Measurements from ENCODE around the gene PHKG2.

The PHKG2 gene

DNA sequence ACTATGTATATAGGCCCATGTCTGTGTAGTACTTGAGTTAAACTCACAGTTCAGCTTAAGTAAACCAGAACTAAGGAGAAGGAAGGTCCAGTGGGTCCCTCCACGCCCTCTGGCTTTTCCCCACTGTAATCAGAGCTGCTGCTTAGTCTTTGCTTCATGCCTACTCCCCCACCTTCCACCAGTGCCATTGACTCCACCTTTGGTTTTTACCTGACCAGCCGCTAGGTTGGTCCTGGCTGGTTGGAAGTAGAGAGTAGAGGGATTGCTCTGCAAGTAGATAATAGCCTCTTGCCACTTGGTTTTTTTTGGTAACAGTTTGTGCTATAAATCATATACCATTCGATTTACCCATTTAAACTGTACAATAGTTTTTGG lies 22.8 kb upstream of the PHKG2 start:
- no peak for DNase-seq (ENCODE audit: extremely low read depth in 1 of 2, low read depth in 1 of 2)

DNA sequence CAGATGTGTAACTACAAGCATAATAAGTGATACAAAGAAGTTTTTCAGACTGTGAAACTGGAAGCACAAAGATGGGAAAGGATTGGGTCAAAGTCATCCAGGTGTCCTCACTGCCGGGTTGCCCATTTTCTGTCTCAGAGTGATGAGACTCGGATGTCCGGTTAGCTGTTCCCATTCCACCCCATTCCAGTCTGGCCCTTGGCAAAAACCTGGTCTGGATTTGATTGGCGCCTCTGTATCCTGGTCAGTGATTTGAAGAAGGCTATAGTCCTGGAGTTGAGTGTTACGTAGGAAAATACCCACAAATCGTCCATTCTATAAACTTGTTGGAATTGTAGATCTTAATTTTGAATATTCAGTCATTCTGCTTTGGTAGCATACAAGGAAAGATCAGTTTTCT lies 19.9 kb upstream of the PHKG2 start:
- no peak for DNase-seq (ENCODE audit: extremely low read depth in 1 of 2, low read depth in 1 of 2)

DNA sequence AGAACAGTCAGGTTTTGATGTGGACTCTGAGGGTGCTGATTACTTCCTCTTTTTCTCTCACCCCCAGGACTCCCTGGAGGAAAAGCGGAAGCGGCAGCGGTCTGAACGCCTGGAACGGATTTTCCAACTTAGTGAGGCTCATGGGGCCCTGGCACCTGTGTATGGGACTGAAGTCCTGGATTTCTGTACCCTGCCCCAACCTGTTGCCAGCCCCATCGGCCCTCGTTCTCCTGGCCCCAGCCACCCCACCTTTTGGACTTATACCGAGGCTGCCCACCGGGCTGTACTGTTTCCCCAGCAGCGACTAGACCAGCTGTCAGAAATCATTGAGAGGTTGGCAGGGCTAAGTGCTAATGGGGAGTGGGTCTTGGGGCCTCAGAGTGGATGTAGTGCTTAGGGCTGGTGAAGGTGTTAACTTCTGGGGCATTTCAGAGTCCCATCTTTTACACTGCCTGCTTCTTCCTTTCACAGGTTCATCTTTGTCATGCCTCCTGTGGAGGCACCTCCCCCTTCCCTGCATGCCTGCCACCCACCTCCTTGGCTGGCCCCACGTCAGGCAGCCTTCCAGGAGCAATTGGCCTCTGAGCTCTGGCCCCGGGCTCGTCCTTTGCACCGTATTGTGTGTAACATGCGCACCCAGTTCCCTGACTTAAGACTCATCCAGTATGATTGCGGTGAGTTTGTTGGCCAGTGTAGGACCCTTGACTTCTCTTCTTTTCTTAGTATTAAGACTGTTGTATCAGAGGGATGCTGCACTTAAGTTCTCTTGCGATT lies 19.1 kb upstream of the PHKG2 start:
- DNase-seq (ENCODE audit: extremely low read depth in 1 of 2, low read depth in 1 of 2) = no peak

DNA sequence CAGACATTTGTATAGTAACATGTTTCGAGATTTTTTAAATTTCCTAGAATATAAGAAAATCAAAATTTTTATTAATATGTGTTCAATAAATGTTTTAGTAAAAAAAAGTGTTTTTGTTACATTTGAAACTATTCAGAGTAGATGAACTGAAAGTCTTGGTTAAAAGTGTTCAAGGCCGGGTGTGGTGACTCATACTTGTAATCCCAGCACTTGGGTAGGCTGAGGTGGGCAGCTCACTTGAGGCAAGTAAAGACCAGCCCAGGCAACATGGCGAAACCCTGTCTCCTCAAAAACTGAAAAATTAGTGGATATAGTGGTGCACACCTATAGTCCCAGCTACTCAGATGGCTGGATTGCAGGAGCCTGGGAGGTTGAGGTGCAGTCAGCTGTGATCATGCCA lies 16.8 kb upstream of the PHKG2 start:
- DNase-seq (ENCODE audit: extremely low read depth in 1 of 2, low read depth in 1 of 2) = no peak

DNA sequence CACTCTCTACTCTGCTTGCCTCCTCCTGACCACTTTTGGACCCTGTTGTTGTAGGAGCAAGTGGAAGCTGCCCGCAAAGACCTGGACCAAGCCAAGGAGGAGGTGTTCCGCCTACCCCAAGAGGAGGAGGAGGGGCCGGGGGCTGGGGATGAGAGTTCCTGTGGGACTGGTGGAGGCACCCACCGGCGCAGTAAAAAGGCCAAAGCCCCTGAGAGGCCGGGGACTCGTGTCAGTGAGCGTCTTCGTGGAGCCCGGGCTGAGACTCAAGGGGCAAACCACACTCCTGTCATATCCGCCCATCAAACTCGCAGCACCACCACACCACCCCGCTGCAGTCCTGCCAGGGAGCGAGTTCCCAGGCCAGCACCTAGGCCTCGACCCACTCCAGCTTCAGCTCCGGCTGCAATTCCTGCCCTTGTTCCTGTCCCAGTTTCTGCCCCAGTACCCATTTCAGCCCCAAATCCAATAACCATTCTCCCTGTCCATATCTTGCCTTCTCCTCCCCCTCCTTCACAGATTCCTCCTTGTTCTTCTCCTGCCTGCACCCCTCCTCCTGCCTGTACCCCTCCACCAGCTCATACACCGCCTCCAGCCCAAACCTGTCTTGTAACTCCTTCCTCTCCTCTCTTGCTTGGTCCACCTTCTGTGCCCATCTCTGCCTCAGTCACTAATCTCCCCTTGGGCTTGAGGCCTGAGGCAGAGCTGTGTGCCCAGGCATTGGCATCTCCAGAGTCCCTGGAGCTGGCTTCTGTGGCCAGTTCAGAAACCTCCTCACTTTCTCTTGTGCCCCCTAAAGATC lies 11.0 kb upstream of the PHKG2 start:
- no peak for DNase-seq (ENCODE audit: extremely low read depth in 1 of 2, low read depth in 1 of 2)

DNA sequence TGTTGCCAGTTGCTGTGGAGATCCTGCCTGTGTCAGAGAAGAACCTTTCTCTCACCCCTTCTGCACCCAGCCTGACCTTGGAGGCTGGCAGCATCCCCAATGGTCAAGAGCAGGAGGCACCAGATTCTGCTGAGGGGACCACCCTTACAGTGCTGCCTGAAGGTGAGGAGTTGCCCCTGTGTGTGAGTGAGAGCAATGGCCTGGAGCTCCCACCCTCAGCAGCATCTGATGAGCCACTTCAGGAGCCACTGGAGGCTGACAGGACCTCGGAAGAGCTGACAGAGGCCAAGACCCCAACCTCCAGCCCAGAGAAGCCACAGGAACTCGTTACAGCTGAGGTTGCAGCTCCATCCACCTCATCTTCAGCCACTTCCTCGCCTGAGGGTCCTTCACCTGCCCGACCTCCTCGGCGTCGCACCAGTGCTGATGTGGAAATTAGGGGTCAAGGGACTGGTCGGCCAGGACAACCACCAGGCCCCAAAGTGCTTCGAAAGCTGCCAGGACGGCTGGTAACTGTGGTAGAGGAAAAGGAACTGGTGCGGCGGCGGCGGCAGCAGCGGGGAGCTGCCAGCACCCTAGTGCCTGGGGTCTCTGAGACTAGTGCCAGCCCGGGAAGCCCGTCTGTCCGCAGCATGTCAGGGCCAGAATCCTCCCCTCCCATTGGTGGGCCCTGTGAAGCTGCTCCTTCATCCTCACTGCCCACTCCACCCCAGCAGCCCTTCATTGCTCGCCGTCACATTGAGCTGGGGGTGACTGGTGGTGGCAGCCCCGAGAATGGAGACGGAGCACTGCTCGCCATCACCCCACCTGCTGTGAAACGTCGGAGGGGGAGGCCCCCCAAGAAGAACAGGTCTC lies 10.2 kb upstream of the PHKG2 start:
- no peak for DNase-seq (ENCODE audit: extremely low read depth in 1 of 2, low read depth in 1 of 2)

DNA sequence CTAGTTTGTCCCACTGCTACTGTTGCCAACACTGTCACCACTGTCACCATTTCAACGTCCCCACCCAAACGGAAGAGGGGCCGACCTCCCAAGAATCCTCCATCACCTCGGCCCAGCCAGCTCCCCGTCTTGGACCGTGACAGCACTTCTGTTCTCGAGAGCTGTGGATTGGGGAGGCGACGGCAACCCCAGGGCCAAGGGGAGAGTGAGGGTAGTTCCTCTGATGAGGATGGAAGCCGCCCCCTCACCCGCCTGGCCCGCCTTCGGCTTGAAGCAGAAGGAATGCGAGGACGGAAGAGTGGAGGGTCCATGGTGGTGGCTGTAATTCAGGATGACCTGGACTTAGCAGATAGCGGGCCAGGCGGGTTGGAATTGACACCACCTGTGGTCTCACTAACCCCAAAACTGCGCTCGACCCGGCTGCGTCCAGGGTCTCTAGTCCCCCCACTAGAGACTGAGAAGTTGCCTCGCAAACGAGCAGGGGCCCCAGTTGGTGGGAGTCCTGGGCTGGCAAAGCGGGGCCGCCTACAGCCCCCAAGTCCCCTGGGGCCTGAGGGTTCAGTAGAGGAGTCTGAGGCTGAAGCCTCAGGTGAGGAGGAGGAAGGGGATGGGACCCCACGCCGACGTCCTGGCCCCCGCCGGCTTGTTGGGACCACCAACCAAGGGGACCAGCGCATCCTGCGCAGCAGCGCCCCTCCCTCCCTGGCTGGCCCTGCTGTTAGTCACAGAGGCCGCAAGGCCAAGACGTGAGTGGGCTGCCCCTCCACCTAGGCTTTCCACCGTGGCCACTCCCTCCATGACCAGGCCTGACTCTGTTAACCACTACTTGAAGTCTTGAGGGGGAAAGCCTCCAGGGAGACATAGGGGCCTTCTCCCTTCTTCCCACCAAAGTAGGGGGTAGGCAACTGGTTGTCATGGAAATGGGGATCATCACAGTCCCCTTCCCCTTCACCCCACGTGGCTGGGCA lies 9.0 kb upstream of the PHKG2 start:
- no peak for DNase-seq (ENCODE audit: extremely low read depth in 1 of 2, low read depth in 1 of 2)

DNA sequence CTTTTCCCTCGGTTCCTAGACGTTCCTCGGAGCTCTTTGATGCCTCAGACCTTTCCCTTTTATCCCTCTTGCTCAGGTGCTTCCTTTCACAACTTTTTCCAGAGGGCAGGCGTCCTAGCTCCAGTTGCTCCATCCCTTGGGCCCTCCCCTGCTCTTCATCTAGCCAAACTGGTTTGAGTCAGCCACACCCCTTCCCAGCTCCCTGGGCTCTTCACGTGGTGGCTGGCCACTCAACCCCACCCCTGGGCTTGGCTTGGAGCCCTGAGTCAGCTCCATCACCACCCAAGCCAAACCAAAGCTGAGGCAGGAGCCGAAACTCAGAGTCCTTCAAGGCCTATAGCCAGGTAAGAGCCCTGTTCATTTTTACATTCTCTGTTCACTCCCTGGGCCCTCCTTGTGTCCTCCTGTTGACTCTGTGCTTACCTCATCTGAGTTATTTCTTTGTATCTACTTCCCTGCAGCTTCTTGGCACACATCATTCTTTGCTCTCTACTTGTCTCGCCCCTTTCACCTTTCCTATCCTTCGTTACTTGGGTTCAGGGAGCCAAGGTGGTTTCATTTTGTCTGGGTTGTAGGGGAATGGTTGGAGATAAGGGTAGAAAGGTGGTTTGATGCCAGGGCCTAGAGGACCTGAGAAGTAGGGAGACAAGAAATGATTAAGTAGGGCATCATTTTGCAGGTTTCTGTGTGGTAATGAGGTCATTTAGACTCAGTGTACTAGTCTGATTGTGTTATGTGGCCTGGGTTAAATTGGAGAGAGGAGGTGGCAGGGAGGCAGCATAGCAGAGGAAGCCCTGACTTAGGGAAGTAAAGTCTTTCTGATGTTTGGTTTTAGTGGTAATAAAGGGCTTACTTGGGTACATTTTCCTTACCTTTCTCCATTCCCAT lies 7.6 kb upstream of the PHKG2 start:
- DNase-seq (ENCODE audit: extremely low read depth in 1 of 2, low read depth in 1 of 2) = no peak

DNA sequence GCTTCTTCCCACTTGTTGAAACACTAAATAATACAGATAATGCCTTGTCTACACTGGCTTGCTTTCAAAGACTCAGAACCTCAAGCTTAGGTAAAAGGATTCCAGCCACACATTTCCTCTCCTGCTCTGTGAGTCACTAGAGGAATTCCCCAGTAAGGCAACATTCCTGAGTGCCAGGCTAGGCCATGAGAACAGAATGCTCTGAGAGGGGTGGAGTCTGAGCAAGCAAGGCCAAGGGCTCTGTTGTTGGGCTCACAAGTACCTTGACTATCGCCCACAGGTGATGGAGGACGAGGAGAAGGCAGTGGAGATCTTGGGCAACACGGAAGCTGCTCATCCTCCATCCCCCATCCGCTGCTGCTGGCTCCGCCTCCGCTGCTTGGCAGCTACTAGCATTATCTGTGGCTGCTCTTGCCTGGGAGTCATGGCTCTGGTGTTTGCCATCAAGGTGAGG lies 6.7 kb upstream of the PHKG2 start:
- DNase-seq (ENCODE audit: extremely low read depth in 1 of 2, low read depth in 1 of 2) = no peak

DNA sequence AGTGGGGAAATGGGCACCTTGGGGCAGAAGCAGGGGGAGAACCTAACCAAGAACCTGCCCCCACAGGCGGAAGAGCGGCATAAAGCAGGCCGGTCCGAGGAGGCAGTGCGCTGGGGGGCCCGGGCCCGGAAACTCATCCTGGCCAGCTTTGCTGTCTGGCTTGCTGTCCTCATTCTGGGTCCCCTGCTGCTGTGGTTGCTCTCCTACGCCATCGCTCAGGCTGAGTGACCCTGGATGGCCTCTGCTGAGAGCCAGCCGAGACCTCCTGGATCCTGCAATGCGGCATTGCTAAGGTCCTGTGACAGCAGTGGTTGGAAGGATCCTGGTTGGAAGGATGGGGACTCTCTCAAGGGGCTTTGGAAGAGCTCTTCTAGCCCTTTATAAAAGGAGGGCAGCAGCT lies 4.5 kb upstream of the PHKG2 start:
- no peak for DNase-seq (ENCODE audit: extremely low read depth in 1 of 2, low read depth in 1 of 2)

DNA sequence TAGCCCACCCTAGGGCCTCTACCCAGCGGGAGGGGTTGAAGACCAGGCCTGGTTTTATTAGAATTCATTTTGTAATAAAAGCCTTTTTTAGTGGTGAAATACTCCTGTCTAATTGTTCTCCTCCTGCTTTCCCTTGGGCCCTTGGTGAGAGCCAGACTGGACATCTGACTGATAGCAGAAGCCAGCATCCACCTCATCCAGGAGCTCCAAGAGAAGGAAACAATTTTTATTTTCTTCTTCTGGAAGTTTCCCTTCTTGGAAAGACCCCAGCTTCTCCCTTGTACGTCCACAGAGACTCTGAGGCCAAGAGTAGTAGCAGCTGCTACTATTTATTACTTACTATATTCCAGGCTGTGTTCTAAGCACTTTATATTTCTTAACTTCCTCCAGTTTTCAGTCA lies 4.0 kb upstream of the PHKG2 start:
- no peak for DNase-seq (ENCODE audit: extremely low read depth in 1 of 2, low read depth in 1 of 2)

DNA sequence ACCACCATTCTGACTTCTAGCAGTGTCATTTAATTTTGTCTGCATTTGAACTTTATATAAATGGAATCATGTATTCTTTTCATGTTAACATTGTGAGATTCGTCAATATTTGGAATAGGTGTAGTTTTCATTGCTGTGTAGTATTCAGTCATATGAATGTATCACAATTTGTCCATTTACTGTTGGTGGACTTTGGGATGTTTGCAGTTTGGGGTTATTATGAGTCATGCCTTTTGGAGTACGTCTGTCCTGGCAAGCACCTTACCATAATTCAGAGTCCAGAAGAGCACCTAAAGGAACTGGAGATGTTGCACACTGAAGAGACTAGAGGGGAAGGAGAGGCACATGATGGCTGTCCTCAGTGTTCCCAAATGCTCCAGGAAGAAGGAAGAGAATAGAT lies 3.1 kb upstream of the PHKG2 start:
- DNase-seq (ENCODE audit: extremely low read depth in 1 of 2, low read depth in 1 of 2) = no peak

DNA sequence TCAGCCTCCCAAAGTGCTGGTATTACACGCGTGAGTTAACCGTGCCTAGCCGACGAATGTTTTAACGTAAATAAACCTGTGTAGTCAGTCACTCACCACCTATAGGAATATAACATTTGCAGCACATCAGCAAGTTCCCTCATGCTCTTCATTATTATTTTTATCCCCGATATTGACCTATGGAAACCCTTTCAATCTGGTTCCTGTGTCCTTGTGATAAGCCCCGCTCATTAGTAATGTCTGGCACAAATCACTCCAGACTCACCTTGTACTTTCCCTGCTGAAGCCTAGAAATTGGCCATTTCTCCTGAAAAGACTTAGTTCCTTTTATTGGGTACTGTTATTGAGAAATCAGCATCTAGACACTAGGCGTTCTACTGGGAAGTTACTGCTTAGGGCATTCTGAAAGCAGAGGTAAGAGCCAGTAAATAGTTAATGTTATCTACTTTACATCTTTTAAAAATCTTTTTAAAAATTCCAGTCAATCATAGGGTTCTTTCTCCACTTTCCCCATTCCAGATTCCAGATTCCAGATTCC lies 1.5 kb upstream of the PHKG2 start:
- no peak for DNase-seq (ENCODE audit: extremely low read depth in 1 of 2, low read depth in 1 of 2)

DNA sequence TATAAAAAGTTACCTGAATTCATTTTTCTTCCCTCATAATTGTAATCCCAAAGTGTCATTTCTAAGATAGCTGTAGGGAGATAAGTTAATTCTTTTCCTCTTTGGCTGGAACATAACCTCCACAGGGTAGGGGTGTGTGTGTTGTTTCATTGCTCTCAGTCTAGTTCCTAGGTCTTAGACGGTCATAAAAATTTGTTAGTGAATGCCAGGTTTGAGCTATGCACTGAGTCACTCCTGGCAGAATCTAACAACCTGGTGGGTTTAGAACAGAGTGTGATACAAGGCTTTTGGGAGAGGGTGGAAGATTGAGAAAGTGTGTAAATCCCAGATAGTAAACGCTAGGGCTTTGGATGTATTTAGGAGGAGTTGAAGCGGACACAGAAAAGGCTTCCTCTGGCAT lies 894 bp upstream of the PHKG2 start:
- no peak for DNase-seq (ENCODE audit: extremely low read depth in 1 of 2, low read depth in 1 of 2)

DNA sequence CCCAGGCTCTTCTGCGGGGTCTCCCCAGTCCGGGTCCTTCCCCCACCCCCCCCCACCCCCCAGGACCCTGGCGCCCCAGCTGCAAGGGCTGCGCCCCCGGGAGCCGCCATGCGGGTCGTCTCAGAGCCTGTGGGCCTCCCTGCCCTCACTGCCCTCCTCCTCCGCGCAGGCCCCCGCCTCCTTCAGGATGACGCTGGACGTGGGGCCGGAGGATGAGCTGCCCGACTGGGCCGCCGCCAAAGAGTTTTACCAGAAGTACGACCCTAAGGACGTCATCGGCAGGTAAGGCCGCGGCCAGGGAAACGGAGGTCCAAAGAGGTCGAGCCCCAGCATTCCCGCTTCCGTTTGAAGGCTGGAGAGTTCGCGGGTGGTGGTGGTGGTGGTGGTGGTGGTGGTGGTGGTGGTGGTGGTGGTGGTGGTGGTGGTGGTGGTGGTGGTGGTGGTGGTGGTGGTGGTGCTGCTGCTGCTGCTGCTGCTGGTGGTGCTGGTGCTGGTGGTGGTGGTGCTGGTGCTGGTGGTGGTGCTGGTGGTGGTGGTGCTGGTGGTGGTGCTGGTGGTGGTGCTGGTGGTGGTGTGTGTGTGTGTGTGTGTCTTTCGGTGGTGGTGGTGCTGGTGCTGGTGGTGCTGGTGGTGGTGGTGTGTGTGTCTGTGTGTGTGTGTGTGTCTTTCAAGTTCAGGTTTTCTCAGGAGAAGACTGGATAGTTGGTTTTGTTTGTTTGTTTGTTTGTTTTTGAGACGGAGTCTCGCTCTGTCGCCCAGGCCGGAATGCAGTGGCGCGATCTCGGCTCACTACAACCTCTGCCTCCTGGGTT lies 615 bp downstream of the PHKG2 start:
- DNase-seq (ENCODE audit: extremely low read depth in 1 of 2, low read depth in 1 of 2) = no peak

DNA sequence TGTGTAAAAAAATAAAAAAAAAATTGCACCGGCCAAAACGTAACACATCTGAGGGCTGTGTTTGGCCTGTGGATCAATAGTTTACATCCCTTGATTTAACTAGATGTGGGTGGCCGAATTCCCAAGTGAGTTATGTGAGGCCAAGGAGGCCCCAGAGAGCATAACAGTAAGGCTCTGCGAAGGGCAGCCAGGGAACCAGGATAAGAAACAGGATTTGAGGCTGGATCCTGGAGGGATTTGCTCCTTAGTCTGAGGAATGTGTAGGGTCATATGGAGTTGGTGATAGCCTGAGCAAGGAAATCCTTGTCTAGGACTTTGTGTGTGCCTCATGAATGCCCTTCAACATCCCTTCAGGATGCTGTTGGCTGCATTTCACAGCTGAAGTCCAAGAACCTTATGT lies 2.0 kb downstream of the PHKG2 start:
- no peak for DNase-seq (ENCODE audit: extremely low read depth in 1 of 2, low read depth in 1 of 2)

DNA sequence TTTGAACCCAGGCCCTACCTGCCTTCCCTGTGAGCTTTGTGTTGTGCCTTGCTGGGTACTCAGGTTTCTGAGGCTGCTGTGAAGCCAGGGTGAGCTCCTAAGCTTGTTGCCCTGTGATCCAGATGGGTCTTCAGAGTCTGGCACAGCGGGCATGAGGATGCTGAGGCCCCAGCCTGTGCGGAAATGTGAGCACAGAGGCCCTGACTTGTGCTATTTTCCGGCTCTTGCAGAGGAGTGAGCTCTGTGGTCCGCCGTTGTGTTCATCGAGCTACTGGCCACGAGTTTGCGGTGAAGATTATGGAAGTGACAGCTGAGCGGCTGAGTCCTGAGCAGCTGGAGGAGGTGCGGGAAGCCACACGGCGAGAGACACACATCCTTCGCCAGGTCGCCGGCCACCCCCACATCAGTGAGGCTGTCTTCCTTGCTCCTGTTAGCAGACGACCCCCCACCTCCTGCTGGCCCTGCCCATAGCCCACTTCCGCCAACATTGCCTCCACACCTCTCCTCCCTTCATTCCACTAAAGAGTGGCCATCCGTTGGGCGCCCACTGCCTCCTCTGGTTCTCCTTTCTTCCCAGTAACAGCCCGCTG lies 2.7 kb downstream of the PHKG2 start:
- DNase-seq (ENCODE audit: extremely low read depth in 1 of 2, low read depth in 1 of 2) = no peak

DNA sequence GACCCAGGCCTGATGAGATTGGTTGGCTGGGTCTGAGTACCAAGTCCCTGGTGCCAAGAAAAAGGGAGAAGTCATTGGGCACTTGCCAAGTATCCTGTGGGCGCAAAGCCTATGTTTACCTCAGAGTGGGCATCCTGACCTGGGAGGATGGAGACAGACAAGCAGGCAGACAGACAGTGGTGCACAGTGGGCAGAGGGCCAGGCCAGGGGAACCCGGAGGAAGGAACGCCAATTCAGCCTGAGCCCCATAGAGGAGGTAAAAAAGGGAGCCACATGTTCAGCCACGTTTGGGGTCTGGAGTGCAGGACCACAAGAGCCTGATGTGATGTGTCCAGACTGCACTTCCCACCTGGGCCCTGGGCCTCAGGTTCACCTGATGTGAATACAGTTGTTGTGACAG lies 5.4 kb downstream of the PHKG2 start:
- no peak for DNase-seq (ENCODE audit: extremely low read depth in 1 of 2, low read depth in 1 of 2)
